Type B pancreatic cell (in vitro differentiated cells): ENCODE data around the gene HNRNPR. TPM values are rescaled to one million over a fixed set of nuclear protein-coding genes. Genes with fewer than 3 reads are reported as not detected.

ENCODE experiments used
- DNase-seq: peaks from one replicate; pipeline ENCODE4 v3.0.0; 2021; ENCODE audit warnings: mixed read lengths; ENCODE audit not compliant: unreplicated experiment; ENCODE audit errors: extremely low spot score
- H3K27ac Mint-ChIP-seq: 2 replicates; pipeline ENCODE4 v1.8.0; 2021; ENCODE audit warnings: mild to moderate bottlenecking, mixed read lengths
- H3K27me3 Mint-ChIP-seq: 2 replicates; pipeline ENCODE4 v1.8.0; 2021; ENCODE audit warnings: mixed read lengths
- H3K36me3 Mint-ChIP-seq: 2 replicates; pipeline ENCODE4 v1.8.0; 2021; ENCODE audit warnings: mixed read lengths
- H3K4me1 Mint-ChIP-seq: one replicate; pipeline ENCODE4 v1.8.0; 2021; ENCODE audit warnings: mixed read lengths; ENCODE audit not compliant: unreplicated experiment
- H3K4me3 Mint-ChIP-seq: 2 replicates; pipeline ENCODE4 v1.8.0; 2021; ENCODE audit warnings: mild to moderate bottlenecking, mixed read lengths
- H3K9me3 Mint-ChIP-seq: 2 replicates; pipeline ENCODE4 v1.8.0; 2021; ENCODE audit warnings: mixed read lengths
- total RNA-seq: library from RNA; stranded (reverse); gene quantifications from 2 replicates; pipeline ENCODE4 v1.2.1, GENCODE V29; 2021; ENCODE audit warnings: low replicate concordance
- TF ChIP-seq, protein P1 (sequence below): fragments of 200-600 bp; sonication (generic); conservative IDR thresholded peaks from 2 replicates; pipeline ENCODE4 v1.5.0; 2021; ENCODE audit warnings: antibody characterized with exemption, mild to moderate bottlenecking

The HNRNPR gene
- total RNA-seq, 1 donor from 2014 or later = 210 TPM

DNA sequence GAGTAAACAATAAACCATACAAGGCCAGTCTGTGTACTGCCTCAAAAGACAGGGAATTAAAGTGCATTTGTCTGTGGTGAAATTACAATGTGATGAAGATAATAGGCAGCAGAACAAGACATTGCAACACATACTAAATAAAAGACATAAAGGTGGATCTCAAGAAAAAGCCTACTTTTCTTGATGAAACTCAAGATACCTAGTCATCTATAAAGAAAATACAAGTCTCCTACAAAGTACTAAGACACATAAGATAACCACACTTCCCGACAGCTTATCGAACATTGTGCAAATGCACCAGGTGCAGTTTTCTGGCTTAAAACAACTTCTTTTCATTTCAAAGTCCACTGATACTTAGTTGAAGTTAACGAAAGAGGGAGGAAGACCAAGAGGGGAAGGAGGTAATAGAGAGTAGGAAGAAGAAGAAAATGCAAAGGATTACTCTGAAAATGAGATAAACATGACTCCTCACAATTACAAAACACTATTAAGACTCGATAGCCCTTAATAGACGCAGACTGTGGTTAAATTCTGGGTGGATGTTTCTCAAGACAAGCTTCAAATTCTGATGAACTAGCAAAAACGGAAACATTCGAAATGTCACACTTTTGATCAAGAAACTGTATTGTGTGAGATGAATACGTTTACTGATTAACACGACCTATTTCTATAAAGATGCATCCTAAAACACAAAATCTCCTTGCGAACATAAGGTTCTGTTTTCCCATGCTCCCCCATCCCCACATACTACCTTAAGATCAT lies 2.0 kb downstream of the HNRNPR start:
- DNase-seq = no peak
- peaks cover 22% of the 10 kb centered on the region for H3K36me3 Mint-ChIP-seq
- TF ChIP-seq, protein P1, sequence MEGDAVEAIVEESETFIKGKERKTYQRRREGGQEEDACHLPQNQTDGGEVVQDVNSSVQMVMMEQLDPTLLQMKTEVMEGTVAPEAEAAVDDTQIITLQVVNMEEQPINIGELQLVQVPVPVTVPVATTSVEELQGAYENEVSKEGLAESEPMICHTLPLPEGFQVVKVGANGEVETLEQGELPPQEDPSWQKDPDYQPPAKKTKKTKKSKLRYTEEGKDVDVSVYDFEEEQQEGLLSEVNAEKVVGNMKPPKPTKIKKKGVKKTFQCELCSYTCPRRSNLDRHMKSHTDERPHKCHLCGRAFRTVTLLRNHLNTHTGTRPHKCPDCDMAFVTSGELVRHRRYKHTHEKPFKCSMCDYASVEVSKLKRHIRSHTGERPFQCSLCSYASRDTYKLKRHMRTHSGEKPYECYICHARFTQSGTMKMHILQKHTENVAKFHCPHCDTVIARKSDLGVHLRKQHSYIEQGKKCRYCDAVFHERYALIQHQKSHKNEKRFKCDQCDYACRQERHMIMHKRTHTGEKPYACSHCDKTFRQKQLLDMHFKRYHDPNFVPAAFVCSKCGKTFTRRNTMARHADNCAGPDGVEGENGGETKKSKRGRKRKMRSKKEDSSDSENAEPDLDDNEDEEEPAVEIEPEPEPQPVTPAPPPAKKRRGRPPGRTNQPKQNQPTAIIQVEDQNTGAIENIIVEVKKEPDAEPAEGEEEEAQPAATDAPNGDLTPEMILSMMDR = no peak
- H3K4me1 Mint-ChIP-seq = peaks cover 53% of the 10 kb centered on the region
- H3K27ac Mint-ChIP-seq = peak overlapping the region; percentile 68
- H3K9me3 Mint-ChIP-seq = no peaks in the 10 kb centered on the region
- H3K27me3 Mint-ChIP-seq = no peaks in the 10 kb centered on the region
- H3K4me3 Mint-ChIP-seq = peak overlapping the region; percentile 87

DNA sequence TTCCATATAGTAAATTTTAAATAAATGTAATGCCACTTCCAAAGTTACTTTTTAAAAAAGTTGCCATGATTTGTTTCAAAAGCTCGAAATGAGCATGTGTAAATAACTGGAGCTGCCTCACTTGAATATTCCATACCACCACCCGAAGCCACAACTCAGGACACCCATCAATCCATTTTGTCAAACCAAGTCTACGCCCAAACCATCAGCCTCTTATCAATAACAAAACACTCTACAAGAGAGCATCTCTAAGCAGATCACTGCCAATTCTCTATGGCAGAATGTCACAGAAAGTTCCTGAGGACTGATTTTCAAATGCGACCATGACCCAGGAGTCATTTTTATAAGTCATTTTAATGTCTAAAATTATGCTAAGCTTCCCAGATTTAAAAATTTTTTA lies 4.5 kb downstream of the HNRNPR start:
- peak overlapping the region; percentile 87 for H3K4me3 Mint-ChIP-seq
- peaks cover 32% of the 10 kb centered on the region for H3K36me3 Mint-ChIP-seq
- H3K4me1 Mint-ChIP-seq = peaks cover 46% of the 10 kb centered on the region
- H3K27me3 Mint-ChIP-seq = no peaks in the 10 kb centered on the region
- no peak for DNase-seq
- TF ChIP-seq, protein P1 = no peak
- no peaks in the 10 kb centered on the region for H3K9me3 Mint-ChIP-seq
- H3K27ac Mint-ChIP-seq = no peak overlapping the region

DNA sequence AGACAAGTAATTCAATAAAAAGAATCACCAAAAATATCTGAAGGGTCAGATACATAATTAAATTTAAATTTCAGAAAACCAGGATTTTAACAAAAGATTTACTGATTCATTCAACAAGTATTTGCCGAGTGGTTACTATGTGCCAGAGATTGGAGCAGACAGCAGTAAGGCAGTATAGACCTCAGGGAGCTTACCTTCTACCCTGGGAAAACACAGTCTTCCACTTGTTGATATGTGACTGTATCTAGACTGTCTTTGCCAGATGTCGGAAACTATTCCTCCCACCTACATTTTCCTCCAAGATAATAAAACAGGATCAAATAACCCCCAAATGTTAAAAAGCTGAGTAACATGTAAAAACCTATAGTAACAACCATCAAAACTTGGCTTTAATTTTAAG lies 6.2 kb downstream of the HNRNPR start:
- H3K27me3 Mint-ChIP-seq = no peaks in the 10 kb centered on the region
- no peak for DNase-seq
- H3K4me1 Mint-ChIP-seq = peaks cover 44% of the 10 kb centered on the region
- H3K27ac Mint-ChIP-seq = no peak overlapping the region
- no peaks in the 10 kb centered on the region for H3K9me3 Mint-ChIP-seq
- peaks cover 43% of the 10 kb centered on the region for H3K36me3 Mint-ChIP-seq
- TF ChIP-seq, protein P1 = no peak
- H3K4me3 Mint-ChIP-seq = no peak overlapping the region

DNA sequence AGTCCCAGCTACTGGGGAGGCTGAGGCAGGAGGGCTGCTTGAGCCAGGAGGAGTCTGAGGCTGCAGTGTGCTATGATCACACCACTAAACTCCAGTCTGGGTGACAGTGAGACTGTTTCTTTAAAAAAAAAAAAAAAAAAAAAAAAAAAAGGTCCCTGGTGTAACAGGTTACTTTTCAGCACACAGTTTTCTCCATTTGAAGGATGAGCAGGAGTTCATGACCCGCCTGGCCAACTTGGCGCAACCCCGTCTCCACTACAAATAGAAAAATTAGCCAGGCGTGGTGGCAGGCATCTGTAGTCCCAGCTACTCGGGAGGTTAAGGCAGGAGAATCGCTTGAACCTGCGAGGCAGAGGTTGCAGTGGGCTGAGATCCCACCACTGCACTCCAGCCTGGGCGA lies 12.4 kb downstream of the HNRNPR start:
- H3K27me3 Mint-ChIP-seq = no peaks in the 10 kb centered on the region
- no peak overlapping the region for H3K4me3 Mint-ChIP-seq
- TF ChIP-seq, protein P1 = no peak
- H3K36me3 Mint-ChIP-seq = peaks cover 49% of the 10 kb centered on the region
- no peak overlapping the region for H3K27ac Mint-ChIP-seq
- no peaks in the 10 kb centered on the region for H3K4me1 Mint-ChIP-seq
- no peak for DNase-seq
- H3K9me3 Mint-ChIP-seq = no peaks in the 10 kb centered on the region

DNA sequence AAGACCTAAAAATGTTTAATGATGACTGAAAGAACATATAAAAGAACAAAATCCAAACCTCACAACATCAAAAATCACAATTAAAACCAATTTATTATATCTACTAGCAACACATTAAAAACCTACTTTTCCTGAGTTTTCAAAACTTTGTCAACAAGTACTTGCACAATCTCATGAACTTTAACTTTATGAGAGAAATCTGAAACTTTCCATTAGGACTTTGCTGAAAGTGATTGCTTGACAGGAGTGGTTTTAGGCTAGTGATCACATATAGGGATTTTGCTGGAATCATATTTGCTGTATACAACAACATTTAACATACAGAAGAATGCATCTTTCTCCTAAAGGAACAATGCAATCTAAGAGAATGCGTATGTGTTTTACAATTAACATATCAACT lies 13.2 kb downstream of the HNRNPR start:
- no peak overlapping the region for H3K27ac Mint-ChIP-seq
- H3K36me3 Mint-ChIP-seq = peaks cover 55% of the 10 kb centered on the region
- H3K9me3 Mint-ChIP-seq = no peaks in the 10 kb centered on the region
- DNase-seq = no peak
- no peak overlapping the region for H3K4me3 Mint-ChIP-seq
- TF ChIP-seq, protein P1 = no peak
- H3K4me1 Mint-ChIP-seq = no peaks in the 10 kb centered on the region
- no peaks in the 10 kb centered on the region for H3K27me3 Mint-ChIP-seq
